Measurements from ENCODE around the gene SLC6A8.

Gene SLC6A8

GRCh38 chrX:153687121-153688039 lies at the start of gene SLC6A8:
SLC6A8 (plus strand) TSS chrX:153687926; CDS start chrX:153688575, 649 bp downstream.
- DNase-seq: peak in 1 of 2 experiments; percentile 4

GRCh38 chrX:153638041-153638371 lies 49.7 kb upstream of the SLC6A8 start:
- no peak for DNase-seq

- no peak for DNase-seq
These were observed 49.1 kb upstream of the SLC6A8 start for GRCh38 chrX:153638436-153639176.

- DNase-seq: no peak
These were observed 48.3 kb upstream of the SLC6A8 start for GRCh38 chrX:153639177-153640044.

GRCh38 chrX:153640045-153640686 lies 47.6 kb upstream of the SLC6A8 start:
- DNase-seq: no peak

- DNase-seq: no peak
These were observed 46.8 kb upstream of the SLC6A8 start for GRCh38 chrX:153640736-153641575.

- no peak for DNase-seq
These were observed 46.1 kb upstream of the SLC6A8 start for GRCh38 chrX:153641627-153642026.

- no peak for DNase-seq
These were observed 45.6 kb upstream of the SLC6A8 start for GRCh38 chrX:153642051-153642654.

- DNase-seq: no peak
These were observed 44.9 kb upstream of the SLC6A8 start for GRCh38 chrX:153642655-153643430.

GRCh38 chrX:153643431-153644351 lies 44.0 kb upstream of the SLC6A8 start:
- DNase-seq: no peak

- DNase-seq: no peak
These were observed 43.2 kb upstream of the SLC6A8 start for GRCh38 chrX:153644356-153645125.

GRCh38 chrX:153645151-153645550 lies 42.6 kb upstream of the SLC6A8 start:
- DNase-seq: no peak

- no peak for DNase-seq
These were observed 41.7 kb upstream of the SLC6A8 start for GRCh38 chrX:153645921-153646488.

- no peak for DNase-seq
These were observed 40.9 kb upstream of the SLC6A8 start, which contains the start of gene DUSP9 for GRCh38 chrX:153646620-153647373. DUSP9 (plus strand) TSS chrX:153647203; CDS start chrX:153647954, 751 bp downstream.

- no peak for DNase-seq
These were observed 40.0 kb upstream of the SLC6A8 start for GRCh38 chrX:153647461-153648357.
